ENCODE data around the gene AJAP1. TPM values are rescaled to one million over a fixed set of nuclear protein-coding genes. Genes with fewer than 3 reads are reported as not detected.

The AJAP1 gene
- total and polyA plus RNA-seq, 2 of the 8 experiments (the other 6 are each of a cell fraction or from before 2014, with no cell fraction given) = 1.9 to 6.2 TPM

DNA sequence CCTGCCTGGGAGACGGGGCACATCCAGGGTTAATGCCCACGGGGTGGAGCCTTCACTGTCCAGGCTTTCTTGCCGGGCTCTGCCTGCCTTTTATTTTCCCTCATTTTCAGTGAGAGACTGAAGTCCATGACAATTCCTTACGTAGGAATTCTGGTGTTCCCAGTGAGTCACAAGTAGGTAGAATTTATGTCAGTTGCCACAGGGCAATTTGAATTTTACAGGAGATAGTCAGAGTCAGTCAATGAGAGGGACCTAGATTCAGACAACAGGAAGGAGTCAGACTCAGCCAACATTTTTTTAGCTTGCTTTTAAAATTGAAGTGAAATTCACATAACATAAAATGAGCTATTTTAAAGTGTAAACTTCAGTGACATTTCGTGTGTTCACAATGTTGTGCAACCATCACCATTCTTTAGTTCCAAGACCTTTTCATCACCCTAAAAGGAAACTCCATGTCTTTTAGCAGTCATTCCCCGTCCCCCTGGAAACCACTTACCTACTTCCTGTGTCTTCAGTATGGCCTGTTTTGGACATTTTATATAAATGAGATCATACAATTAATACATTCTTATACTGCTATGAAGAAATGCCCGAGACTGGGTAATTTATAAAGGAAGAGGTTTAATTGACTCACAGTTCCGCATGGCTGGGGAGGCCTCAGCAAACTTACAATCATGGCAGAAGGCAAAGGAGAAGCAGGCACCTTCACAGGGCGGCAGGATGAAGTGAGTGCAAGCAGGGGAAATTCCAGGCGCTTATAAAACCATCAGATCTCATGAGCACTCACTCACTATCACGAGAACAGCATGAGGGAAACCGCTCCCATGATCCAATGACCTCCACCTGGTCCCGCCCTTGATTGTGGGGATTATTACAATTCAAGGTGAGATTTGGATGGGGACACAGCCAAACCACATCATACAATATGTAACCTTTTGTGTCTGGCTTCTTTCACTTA is 14.6 kb downstream of the AJAP1 start (continued):
- TF ChIP-seq, protein P1, sequence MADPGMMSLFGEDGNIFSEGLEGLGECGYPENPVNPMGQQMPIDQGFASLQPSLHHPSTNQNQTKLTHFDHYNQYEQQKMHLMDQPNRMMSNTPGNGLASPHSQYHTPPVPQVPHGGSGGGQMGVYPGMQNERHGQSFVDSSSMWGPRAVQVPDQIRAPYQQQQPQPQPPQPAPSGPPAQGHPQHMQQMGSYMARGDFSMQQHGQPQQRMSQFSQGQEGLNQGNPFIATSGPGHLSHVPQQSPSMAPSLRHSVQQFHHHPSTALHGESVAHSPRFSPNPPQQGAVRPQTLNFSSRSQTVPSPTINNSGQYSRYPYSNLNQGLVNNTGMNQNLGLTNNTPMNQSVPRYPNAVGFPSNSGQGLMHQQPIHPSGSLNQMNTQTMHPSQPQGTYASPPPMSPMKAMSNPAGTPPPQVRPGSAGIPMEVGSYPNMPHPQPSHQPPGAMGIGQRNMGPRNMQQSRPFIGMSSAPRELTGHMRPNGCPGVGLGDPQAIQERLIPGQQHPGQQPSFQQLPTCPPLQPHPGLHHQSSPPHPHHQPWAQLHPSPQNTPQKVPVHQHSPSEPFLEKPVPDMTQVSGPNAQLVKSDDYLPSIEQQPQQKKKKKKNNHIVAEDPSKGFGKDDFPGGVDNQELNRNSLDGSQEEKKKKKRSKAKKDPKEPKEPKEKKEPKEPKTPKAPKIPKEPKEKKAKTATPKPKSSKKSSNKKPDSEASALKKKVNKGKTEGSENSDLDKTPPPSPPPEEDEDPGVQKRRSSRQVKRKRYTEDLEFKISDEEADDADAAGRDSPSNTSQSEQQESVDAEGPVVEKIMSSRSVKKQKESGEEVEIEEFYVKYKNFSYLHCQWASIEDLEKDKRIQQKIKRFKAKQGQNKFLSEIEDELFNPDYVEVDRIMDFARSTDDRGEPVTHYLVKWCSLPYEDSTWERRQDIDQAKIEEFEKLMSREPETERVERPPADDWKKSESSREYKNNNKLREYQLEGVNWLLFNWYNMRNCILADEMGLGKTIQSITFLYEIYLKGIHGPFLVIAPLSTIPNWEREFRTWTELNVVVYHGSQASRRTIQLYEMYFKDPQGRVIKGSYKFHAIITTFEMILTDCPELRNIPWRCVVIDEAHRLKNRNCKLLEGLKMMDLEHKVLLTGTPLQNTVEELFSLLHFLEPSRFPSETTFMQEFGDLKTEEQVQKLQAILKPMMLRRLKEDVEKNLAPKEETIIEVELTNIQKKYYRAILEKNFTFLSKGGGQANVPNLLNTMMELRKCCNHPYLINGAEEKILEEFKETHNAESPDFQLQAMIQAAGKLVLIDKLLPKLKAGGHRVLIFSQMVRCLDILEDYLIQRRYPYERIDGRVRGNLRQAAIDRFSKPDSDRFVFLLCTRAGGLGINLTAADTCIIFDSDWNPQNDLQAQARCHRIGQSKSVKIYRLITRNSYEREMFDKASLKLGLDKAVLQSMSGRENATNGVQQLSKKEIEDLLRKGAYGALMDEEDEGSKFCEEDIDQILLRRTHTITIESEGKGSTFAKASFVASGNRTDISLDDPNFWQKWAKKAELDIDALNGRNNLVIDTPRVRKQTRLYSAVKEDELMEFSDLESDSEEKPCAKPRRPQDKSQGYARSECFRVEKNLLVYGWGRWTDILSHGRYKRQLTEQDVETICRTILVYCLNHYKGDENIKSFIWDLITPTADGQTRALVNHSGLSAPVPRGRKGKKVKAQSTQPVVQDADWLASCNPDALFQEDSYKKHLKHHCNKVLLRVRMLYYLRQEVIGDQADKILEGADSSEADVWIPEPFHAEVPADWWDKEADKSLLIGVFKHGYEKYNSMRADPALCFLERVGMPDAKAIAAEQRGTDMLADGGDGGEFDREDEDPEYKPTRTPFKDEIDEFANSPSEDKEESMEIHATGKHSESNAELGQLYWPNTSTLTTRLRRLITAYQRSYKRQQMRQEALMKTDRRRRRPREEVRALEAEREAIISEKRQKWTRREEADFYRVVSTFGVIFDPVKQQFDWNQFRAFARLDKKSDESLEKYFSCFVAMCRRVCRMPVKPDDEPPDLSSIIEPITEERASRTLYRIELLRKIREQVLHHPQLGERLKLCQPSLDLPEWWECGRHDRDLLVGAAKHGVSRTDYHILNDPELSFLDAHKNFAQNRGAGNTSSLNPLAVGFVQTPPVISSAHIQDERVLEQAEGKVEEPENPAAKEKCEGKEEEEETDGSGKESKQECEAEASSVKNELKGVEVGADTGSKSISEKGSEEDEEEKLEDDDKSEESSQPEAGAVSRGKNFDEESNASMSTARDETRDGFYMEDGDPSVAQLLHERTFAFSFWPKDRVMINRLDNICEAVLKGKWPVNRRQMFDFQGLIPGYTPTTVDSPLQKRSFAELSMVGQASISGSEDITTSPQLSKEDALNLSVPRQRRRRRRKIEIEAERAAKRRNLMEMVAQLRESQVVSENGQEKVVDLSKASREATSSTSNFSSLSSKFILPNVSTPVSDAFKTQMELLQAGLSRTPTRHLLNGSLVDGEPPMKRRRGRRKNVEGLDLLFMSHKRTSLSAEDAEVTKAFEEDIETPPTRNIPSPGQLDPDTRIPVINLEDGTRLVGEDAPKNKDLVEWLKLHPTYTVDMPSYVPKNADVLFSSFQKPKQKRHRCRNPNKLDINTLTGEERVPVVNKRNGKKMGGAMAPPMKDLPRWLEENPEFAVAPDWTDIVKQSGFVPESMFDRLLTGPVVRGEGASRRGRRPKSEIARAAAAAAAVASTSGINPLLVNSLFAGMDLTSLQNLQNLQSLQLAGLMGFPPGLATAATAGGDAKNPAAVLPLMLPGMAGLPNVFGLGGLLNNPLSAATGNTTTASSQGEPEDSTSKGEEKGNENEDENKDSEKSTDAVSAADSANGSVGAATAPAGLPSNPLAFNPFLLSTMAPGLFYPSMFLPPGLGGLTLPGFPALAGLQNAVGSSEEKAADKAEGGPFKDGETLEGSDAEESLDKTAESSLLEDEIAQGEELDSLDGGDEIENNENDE (IDR thresholded peaks at IDR 0.05; ENCODE audit: insufficient replicate concordance, low read length) = no peak
- TF ChIP-seq NRF1 (IDR thresholded peaks at IDR 0.05; ENCODE audit: low read depth, low read length) (no peak), EZH2 (IDR thresholded peaks at IDR 0.05; ENCODE audit: low read depth, low read length, severe bottlenecking) (no peak)

Measured in H1 (cell line).